GM19324 (cell line): ENCODE results near the gene INTS2.
"Not testable (repeated sequence)": the region's sequence is repeated elsewhere in the genome, so short reads cannot be mapped to it uniquely, and the experiment has no call there.

Experiments
- ATAC-seq: cut with Tn5 transposase; IDR thresholded peaks from one replicate; pipeline ENCODE4 v1.9.1; 2021; ENCODE audit warnings: mild to moderate bottlenecking, moderate library complexity; ENCODE audit not compliant: unreplicated experiment, low FRiP score

INTS2 gene

GRCh38 chr17:61825448-61826137 lies 102.2 kb downstream of the INTS2 start:
- no peak for ATAC-seq

DNA sequence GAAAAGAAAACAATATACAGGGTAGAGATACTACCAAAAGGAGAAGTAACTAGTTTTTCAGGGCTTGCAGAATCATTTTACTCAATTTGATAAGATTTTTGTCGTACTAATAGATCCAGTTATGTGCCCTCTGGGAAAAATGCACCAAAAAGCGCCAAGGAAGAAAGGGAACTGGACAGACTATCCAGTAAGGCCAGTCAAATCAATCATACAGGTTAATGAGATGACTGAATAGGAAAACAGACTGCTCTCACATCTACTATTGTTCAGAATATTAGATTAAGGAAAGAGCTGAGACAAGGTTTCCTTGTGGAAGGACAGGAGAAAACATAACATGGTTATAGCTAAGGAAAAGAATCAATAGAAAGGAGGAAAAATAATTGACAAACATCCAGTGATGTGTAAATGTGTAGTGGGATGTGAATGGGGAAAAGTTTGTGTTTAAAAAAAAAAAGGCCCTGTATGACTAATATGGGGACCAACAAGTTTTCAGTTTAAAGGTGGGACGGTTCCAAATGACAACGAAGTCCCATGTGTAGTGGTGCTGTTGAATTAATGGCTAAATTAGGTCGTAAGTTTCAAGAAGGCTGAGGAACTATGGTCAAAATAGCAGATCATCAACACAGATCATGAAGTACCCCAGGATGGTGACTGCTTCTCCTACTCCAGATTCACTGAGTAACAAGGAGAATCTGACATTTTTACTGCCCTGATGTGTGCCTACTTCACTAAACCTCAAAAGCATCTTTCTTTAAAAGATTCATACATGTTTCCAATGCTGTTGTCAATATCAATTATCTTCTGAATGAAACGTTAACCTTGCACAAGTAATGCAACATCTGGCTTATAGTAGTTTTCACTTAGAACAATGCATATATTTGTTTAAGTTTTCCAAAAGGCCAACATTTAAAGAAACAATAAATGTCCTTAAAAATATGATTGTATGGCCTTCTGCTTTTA lies 105.2 kb downstream of the INTS2 start:
- ATAC-seq = no peak

DNA sequence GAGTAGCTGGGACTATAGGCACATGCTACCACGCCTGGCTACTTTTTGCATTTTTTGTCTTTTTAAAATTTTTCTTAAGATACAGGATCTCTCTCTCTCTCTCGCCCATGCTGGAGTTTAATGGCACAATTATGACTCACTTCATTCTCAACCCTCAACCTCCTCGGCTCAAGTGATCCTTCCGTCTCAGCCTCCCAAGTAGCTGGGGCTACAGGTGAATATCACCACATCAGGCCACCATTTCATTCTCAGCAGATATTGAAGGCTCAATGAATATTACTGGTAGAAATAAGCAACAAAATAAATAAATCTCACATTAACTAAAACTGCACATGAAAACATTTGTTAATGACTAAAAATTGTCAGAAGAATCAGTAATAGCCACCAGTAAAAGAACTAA lies 106.1 kb downstream of the INTS2 start:
- ATAC-seq = no peak

GRCh38 chr17:61819265-61819664 lies 108.5 kb downstream of the INTS2 start:
- ATAC-seq = not testable (repeated sequence)

GRCh38 chr17:61818225-61818624 lies 109.6 kb downstream of the INTS2 start:
- no peak for ATAC-seq

DNA sequence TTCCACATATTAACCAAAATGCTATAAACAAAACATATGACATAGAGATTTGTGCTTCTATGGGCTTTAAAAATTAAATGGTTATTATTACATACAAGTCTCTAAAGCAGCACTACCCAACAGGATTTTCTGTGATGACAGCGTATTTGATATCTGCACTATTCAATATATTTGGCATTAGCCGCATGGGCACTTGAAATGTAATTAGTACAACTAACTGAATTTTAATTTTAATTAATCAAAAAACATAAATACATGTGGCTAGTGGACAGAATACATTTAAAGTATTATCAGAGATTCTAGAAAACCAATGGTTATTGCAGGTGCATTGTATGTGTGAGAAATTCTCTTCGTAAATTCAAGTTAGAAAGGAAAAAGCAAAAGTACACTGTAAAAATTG lies 110.3 kb downstream of the INTS2 start:
- no peak for ATAC-seq

DNA sequence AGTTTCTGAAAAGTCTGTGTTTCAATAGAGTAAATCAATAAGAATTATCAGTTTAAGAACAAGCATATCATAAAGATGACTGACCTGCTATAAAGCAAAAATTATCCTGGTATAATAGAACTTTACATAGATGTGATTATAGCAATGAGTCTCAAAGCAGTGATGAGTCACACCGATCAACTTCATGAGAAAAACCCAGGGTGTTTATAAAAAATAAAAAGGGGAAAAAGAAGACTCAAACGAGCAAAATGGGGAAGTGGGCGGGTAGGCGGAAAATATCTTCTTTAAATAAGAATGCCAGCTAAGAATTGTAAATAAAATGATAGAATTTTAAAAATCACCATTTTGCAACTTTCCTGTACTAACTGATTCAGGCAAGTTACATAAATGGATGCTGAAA lies 111.2 kb downstream of the INTS2 start:
- no peak for ATAC-seq

DNA sequence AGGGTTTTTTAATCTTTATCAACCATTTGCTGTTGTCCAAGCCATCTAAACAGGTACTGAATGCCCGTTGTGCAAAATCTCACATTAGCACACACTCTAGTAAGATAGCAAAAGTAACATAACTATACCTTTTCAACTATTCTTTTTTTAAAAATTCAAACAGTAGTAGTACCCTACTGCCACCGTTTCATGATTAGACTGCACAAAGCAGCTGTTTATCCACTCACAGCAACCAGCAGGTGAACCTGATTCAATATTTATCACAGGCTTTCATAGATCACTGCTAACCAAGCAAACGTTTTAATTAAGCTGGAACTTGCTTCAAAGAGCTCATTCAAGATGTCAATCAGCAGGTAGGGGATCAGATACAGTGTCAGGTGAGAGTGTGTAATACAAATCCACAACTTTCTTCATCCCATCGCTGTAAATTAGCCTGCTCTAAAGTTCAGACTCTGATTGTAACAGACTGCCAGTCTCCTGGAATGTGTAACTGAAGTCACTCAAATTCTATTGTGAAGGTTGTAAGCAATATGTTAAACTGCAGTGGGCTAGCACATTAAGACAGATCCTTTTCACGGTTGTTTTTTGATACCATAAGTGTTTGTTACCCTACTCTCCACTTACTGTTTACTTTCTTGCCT lies 111.8 kb downstream of the INTS2 start:
- ATAC-seq = no peak
